CD4-positive, alpha-beta memory T cell (primary cell): ENCODE measurements around the gene WAPL. TPM values are rescaled to one million over a fixed set of nuclear protein-coding genes. Genes with fewer than 3 reads are reported as not detected.

ENCODE experiments used
- CTCF ChIA-PET: fragments of 350-600 bp; sonication (Branson Sonifier 250); formaldehyde crosslinking; loops from one replicate; lab custom pipeline; 2021; ENCODE audit warnings: inconsistent platforms; ENCODE audit not compliant: partially characterized antibody; lab: Charles Lee
- POLR2A ChIA-PET: fragments of 350-600 bp; sonication (Branson Sonifier 250); formaldehyde crosslinking; loops from one replicate; lab custom pipeline; 2021; ENCODE audit not compliant: partially characterized antibody; lab: Charles Lee
- DNase-seq, 5 donors: peaks; one replicate each; pipeline versions ENCODE4 v3.0.0 to v3.0.0-alpha.2; 2020 to 2022; ENCODE audit warnings: mixed read lengths in 1 of 5
- H3K27ac ChIP-seq: one replicate; pipeline ENCODE4 v1.7.0; 2013; ENCODE audit warnings: low read depth, low read length
- H3K27me3 ChIP-seq: 2 replicates; pipeline ENCODE4 v1.7.0; 2013; ENCODE audit warnings: mild to moderate bottlenecking, low read length, moderate library complexity; ENCODE audit not compliant: insufficient read depth
- H3K36me3 ChIP-seq: 2 replicates; pipeline ENCODE4 v1.7.0; 2013; ENCODE audit warnings: mild to moderate bottlenecking, low read length, moderate library complexity; ENCODE audit not compliant: insufficient read depth
- H3K4me1 ChIP-seq: 2 replicates; pipeline ENCODE4 v1.7.0; 2013; ENCODE audit warnings: mild to moderate bottlenecking, low read length, moderate library complexity; ENCODE audit not compliant: insufficient read depth
- H3K4me3 ChIP-seq, 2 donors: one replicate each; pipeline ENCODE4 v1.7.0; 2013; ENCODE audit warnings: low read length in 2 of 2, mild to moderate bottlenecking in 1 of 2
- H3K9me3 ChIP-seq, 2 donors: one replicate each; pipeline ENCODE4 v1.7.0; 2013; ENCODE audit warnings: low read length in 2 of 2, control low read depth in 1 of 2; ENCODE audit not compliant: control insufficient read depth in 1 of 2
- H3K27ac Mint-ChIP-seq, 7 donors: one replicate each; pipeline ENCODE4 v1.8.0; 2020 to 2021; ENCODE audit warnings: mixed read lengths in 7 of 7, mild to moderate bottlenecking in 6 of 7, inconsistent platforms in 3 of 7, moderate library complexity in 3 of 7
- H3K27me3 Mint-ChIP-seq, 2 donors: one replicate each; pipeline ENCODE4 v1.8.0; 2020 to 2021; ENCODE audit warnings: mixed read lengths in 2 of 2
- H3K36me3 Mint-ChIP-seq, 2 donors: one replicate each; pipeline ENCODE4 v1.8.0; 2020 to 2021; ENCODE audit warnings: mixed read lengths in 2 of 2, inconsistent platforms in 1 of 2, mild to moderate bottlenecking in 1 of 2
- H3K4me1 Mint-ChIP-seq, 4 donors: one replicate each; pipeline ENCODE4 v1.8.0; 2020 to 2021; ENCODE audit warnings: mixed read lengths in 4 of 4, mild to moderate bottlenecking in 1 of 4
- H3K4me3 Mint-ChIP-seq, 8 donors: one replicate each; pipeline ENCODE4 v1.8.0; 2020 to 2021; ENCODE audit warnings: mixed read lengths in 8 of 8, mild to moderate bottlenecking in 7 of 8, moderate library complexity in 6 of 8, inconsistent platforms in 3 of 8
- H3K9me3 Mint-ChIP-seq, 8 donors: one replicate each; pipeline ENCODE4 v1.8.0; 2020 to 2021; ENCODE audit warnings: mixed read lengths in 8 of 8, mild to moderate bottlenecking in 5 of 8, inconsistent platforms in 3 of 8, moderate library complexity in 1 of 8
- intact Hi-C: fragments of 100-400 bp; cut with micrococcal nuclease; formaldehyde crosslinking; loops from one replicate; pipeline ENCODE4 v1.15.1; 2023
- polyA plus RNA-seq, 2 donors: library from polyadenylated mRNA; unstranded; fragments of 300-500 nt; fragmentation: Illumina TruSeq; gene quantifications; one replicate each; pipeline ENCODE4 v1.2.3, GENCODE V29; 2021
- total RNA-seq, 2 experiments: library from RNA; stranded (reverse); gene quantifications; one replicate each; pipeline ENCODE4 v1.2.3, GENCODE V29; 2021

Gene WAPL
- total and polyA plus RNA-seq, 4 experiments from 2014 or later, result 33.3 to 55.2 (median 48.4) TPM

- Mint-ChIP-seq H3K9me3 (no peaks in the 10 kb centered on the region), H3K4me3 (no peak overlapping the region), H3K27ac (peak overlapping the region in 3 of 7 donors; percentile 55 to 59 (median 57)), H3K4me1 (peaks cover 6 to 12% (median 9%) of the 10 kb centered on the region in 4 donors), H3K27me3 (no peaks in the 10 kb centered on the region), H3K36me3 (peaks cover 12 to 50% of the 10 kb centered on the region in 2 donors)
- H3K36me3 ChIP-seq, result peaks cover 12% of the 10 kb centered on the region
- intact Hi-C loops, result no loop called here
- H3K4me3 ChIP-seq, result no peak overlapping the region
- H3K4me1 ChIP-seq, result no peaks in the 10 kb centered on the region
- ChIA-PET POLR2A (interaction anchor here (1.0 kb wide), 1 partner anchor 80 kb away, joined by 6 read pairs; no protein-coding TSS in a partner anchor), CTCF (interaction anchor here (1.7 to 1.8 kb wide), 2 partner anchors 9 to 80 kb away, joined by 3 to 8 read pairs; no protein-coding TSS in a partner anchor)
- no peaks in the 10 kb centered on the region for H3K9me3 ChIP-seq
- H3K27me3 ChIP-seq, result no peaks in the 10 kb centered on the region
- no peak overlapping the region for H3K27ac ChIP-seq
- DNase-seq, result no peak
These were observed 41.0 kb downstream of the WAPL start for GRCh38 chr10:86480571-86480970.

- intact Hi-C loops, result no loop called here
- H3K4me3 ChIP-seq, result no peak overlapping the region
- no peaks in the 10 kb centered on the region for H3K27me3 Mint-ChIP-seq
- ChIA-PET CTCF (no interaction called here), POLR2A (no interaction called here)
- H3K9me3 ChIP-seq, result no peaks in the 10 kb centered on the region
- H3K27me3 ChIP-seq, result no peaks in the 10 kb centered on the region
- H3K4me1 Mint-ChIP-seq, result peaks cover 4 to 11% (median 6%) of the 10 kb centered on the region in 4 donors
- peaks cover 14% of the 10 kb centered on the region for H3K36me3 ChIP-seq
- no peak overlapping the region for H3K27ac Mint-ChIP-seq
- DNase-seq, result no peak
- H3K9me3 Mint-ChIP-seq, result no peaks in the 10 kb centered on the region
- H3K27ac ChIP-seq, result no peak overlapping the region
- peaks cover 16 to 53% of the 10 kb centered on the region in 2 donors for H3K36me3 Mint-ChIP-seq
- no peak overlapping the region for H3K4me3 Mint-ChIP-seq
- no peaks in the 10 kb centered on the region for H3K4me1 ChIP-seq
These were observed 49.5 kb downstream of the WAPL start for GRCh38 chr10:86472061-86472460.

GRCh38 chr10:86461963-86462804 is 59.4 kb downstream of the WAPL start:
- ChIA-PET POLR2A (no interaction called here), CTCF (interaction anchor here (1.1 kb wide), 1 partner anchor 62 kb away, joined by 3 read pairs; no protein-coding TSS in a partner anchor)
- Mint-ChIP-seq H3K27me3 (no peaks in the 10 kb centered on the region), H3K9me3 (no peaks in the 10 kb centered on the region), H3K27ac (peak overlapping the region in 2 of 7 donors; percentile 30 to 73), H3K4me1 (peaks cover 0 to 3% (median 1%) of the 10 kb centered on the region in 4 donors), H3K36me3 (peaks cover 36 to 71% of the 10 kb centered on the region in 2 donors), H3K4me3 (no peak overlapping the region)
- no peaks in the 10 kb centered on the region for H3K4me1 ChIP-seq
- no peaks in the 10 kb centered on the region for H3K27me3 ChIP-seq
- no peak for DNase-seq
- intact Hi-C loops, result no loop called here
- no peaks in the 10 kb centered on the region for H3K9me3 ChIP-seq
- no peak overlapping the region for H3K4me3 ChIP-seq
- H3K27ac ChIP-seq, result no peak overlapping the region
- peaks cover 43% of the 10 kb centered on the region for H3K36me3 ChIP-seq

GRCh38 chr10:86451604-86451960 is 70.0 kb downstream of the WAPL start:
- H3K36me3 Mint-ChIP-seq, result peaks cover 57 to 66% of the 10 kb centered on the region in 2 donors
- H3K27me3 Mint-ChIP-seq, result no peaks in the 10 kb centered on the region
- intact Hi-C loops, result no loop called here
- no peaks in the 10 kb centered on the region for H3K9me3 Mint-ChIP-seq
- Histone ChIP-seq H3K4me3 (no peak overlapping the region), H3K27me3 (no peaks in the 10 kb centered on the region), H3K4me1 (peaks cover 10% of the 10 kb centered on the region), H3K27ac (no peak overlapping the region), H3K36me3 (peaks cover 32% of the 10 kb centered on the region), H3K9me3 (no peaks in the 10 kb centered on the region)
- H3K4me3 Mint-ChIP-seq, result no peak overlapping the region
- H3K27ac Mint-ChIP-seq, result no peak overlapping the region
- no peak for DNase-seq
- CTCF ChIA-PET, result no interaction called here
- POLR2A ChIA-PET, result interaction anchor here (1.7 kb wide), 1 partner anchor 51 kb away, joined by 5 read pairs; no protein-coding TSS in a partner anchor
- H3K4me1 Mint-ChIP-seq, result peaks cover 10 to 32% (median 17%) of the 10 kb centered on the region in 4 donors

GRCh38 chr10:86450806-86451603 is 70.6 kb downstream of the WAPL start:
- H3K4me3 Mint-ChIP-seq, result no peak overlapping the region
- POLR2A ChIA-PET, result interaction anchor here (1.7 kb wide), 1 partner anchor 50 kb away, joined by 5 read pairs; no protein-coding TSS in a partner anchor
- Histone ChIP-seq H3K36me3 (peaks cover 35% of the 10 kb centered on the region), H3K27me3 (no peaks in the 10 kb centered on the region), H3K4me1 (peaks cover 10% of the 10 kb centered on the region), H3K27ac (no peak overlapping the region), H3K4me3 (no peak overlapping the region), H3K9me3 (no peaks in the 10 kb centered on the region)
- H3K36me3 Mint-ChIP-seq, result peaks cover 58 to 65% of the 10 kb centered on the region in 2 donors
- DNase-seq, result no peak
- peak overlapping the region in 2 of 7 donors; percentile 12 to 47 for H3K27ac Mint-ChIP-seq
- H3K27me3 Mint-ChIP-seq, result no peaks in the 10 kb centered on the region
- intact Hi-C loops, result no loop called here
- no peaks in the 10 kb centered on the region for H3K9me3 Mint-ChIP-seq
- CTCF ChIA-PET, result no interaction called here
- H3K4me1 Mint-ChIP-seq, result peaks cover 12 to 36% (median 17%) of the 10 kb centered on the region in 4 donors

GRCh38 chr10:86449926-86450558 is 71.5 kb downstream of the WAPL start:
- no peak for DNase-seq
- Mint-ChIP-seq H3K4me1 (peaks cover 12 to 36% (median 17%) of the 10 kb centered on the region in 4 donors), H3K9me3 (no peaks in the 10 kb centered on the region), H3K27me3 (no peaks in the 10 kb centered on the region), H3K27ac (peak overlapping the region; percentile 27 to 47 (median 41)), H3K36me3 (peaks cover 53 to 67% of the 10 kb centered on the region in 2 donors), H3K4me3 (peak overlapping the region in 2 of 8 donors; percentile 43 to 58)
- ChIA-PET CTCF (interaction anchor here (1.6 kb wide), 1 partner anchor 50 kb away, joined by 4 read pairs; no protein-coding TSS in a partner anchor), POLR2A (no interaction called here)
- intact Hi-C loops, result no loop called here
- peaks cover 10% of the 10 kb centered on the region for H3K4me1 ChIP-seq
- H3K27ac ChIP-seq, result no peak overlapping the region
- no peak overlapping the region for H3K4me3 ChIP-seq
- no peaks in the 10 kb centered on the region for H3K9me3 ChIP-seq
- H3K36me3 ChIP-seq, result peaks cover 43% of the 10 kb centered on the region
- H3K27me3 ChIP-seq, result no peaks in the 10 kb centered on the region
